ENCODE results near the gene GPANK1.

GPANK1 gene

DNA sequence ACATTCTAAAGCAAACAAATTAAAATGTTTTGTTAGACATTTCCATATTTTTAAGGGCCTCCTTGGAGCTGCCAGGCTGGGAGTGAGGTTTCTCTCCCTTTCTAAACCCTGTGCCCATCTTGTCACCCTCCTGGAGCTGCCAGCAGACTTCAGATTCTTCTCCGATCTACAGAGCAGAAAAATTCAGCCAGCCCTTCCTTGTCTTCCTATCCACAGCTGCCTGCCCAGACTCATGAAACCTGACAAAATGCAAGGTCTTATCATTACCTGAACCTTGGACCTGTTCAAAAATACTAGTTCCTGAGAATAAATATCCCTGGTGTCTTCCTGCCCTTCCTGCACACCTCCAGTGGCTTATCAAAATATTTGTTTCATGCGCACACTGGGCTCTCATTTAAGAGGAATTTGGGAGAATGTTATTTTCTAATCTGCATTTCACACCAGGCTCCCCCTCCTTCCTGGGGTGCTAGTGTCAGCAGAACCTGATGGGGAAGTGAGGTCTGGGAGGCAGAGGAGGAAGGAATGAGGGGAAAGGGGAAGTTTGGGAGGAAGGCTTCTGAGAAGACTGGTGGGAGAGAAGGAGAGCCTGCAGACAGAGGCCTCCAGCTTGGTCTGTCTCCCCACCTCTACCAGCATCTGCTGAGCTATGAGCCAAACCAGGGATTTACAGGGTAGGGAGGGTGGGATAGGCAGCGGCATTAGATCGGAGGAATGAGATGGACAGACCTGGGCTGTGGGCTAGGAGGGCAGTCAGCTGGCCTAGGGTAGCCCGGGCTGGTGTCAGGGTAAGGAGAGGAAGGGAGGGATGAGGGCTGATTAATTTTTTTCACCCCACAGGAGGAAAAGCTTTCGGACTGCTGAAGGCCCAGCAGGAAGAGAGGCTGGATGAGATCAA, 49.9 kb downstream of the GPANK1 start, which contains the start of gene AIF1:
Gene AIF1, plus strand, starts transcription at position 551 of the 895 bp plus-strand sequence. Its CDS starts 96 bp downstream, at position 647.
- no peak for DNase-seq

- no peak for DNase-seq
Measured at GRCh38 chr6:31614075-31614619, 50.6 kb downstream of the GPANK1 start.

Measured in stimulated activated CD4-positive, alpha-beta T cell treated with anti-CD3 and anti-CD28 coated beads, Interleukin-4, amount 100 ng/mL, for 24 hours (primary cell).